ENCODE data around the gene ELMO1. TPM values are rescaled to one million over a fixed set of nuclear protein-coding genes. Genes with fewer than 3 reads are reported as not detected.

The ELMO1 gene
- total RNA-seq, 1 experiment from 2014 or later = 1.1 TPM

- DNase-seq (ENCODE audit: low read depth, low spot score) = no peak
- Histone ChIP-seq H3K9ac (ENCODE audit: low read length) (no peak overlapping the region), H3K4me2 (ENCODE audit: low read length) (no peak overlapping the region), H4K20me1 (ENCODE audit: insufficient read depth) (no peaks in the 10 kb centered on the region), H3K27me3 (ENCODE audit: insufficient read depth, low read length) (peaks cover 16% of the 10 kb centered on the region), H2AFZ (ENCODE audit: low read depth, low read length, poor library complexity, severe bottlenecking) (no peak overlapping the region), H3K27ac (ENCODE audit: low read depth, low read length) (no peak overlapping the region), H3K9me3 (ENCODE audit: control insufficient read depth in 1 of 2, insufficient read depth in 1 of 2, low read depth in 1 of 2, low read length in 2 of 2) (no peaks in the 10 kb centered on the region), H3K79me2 (ENCODE audit: insufficient read depth, low read length) (no peaks in the 10 kb centered on the region), H3K4me1 (ENCODE audit: control insufficient read depth in 1 of 2, insufficient read depth in 2 of 2, low read length in 2 of 2) (no peaks in the 10 kb centered on the region), H3K36me3 (ENCODE audit: control insufficient read depth in 1 of 2, insufficient read depth in 2 of 2, low read length in 2 of 2) (no peaks in the 10 kb centered on the region), H3K9me2 (ENCODE audit: insufficient read depth) (no peaks in the 10 kb centered on the region), H3K4me3 (replicated peaks in 1 of 2; ENCODE audit: low read depth in 1 of 2, low read length in 2 of 2) (no peak overlapping the region)
- ChIA-PET POLR2A (no interaction called here), RAD21 (ENCODE audit: low non-redundant PET in 1 of 2, low total read pairs in 2 of 2, uncharacterized antibody in 2 of 2, unreplicated experiment in 2 of 2) (no interaction called here), CTCF (no interaction called here)
- no peak for TF ChIP-seq SIN3A (IDR thresholded peaks at IDR 0.05; ENCODE audit: low read depth)
- no peak for TF ChIP-seq FOSL1 (IDR thresholded peaks at IDR 0.05; ENCODE audit: low read depth)
- TF ChIP-seq MAX (IDR thresholded peaks at IDR 0.05) = no peak
- TF ChIP-seq ZFX (IDR thresholded peaks at IDR 0.05) = no peak
- no peak for TF ChIP-seq EGR1 (IDR thresholded peaks at IDR 0.05; ENCODE audit: low read depth)
- no peak for TF ChIP-seq ELF1 (IDR thresholded peaks at IDR 0.05; ENCODE audit: borderline replicate concordance, low read depth)
- intact Hi-C loops (cut with micrococcal nuclease) = no loop called here
- ATAC-seq = no peak
- no TSS peak for BruUV-seq (replicated peaks)
Measured at GRCh38 chr7:37405128-37405527, 43.5 kb downstream of the ELMO1 start.

GRCh38 chr7:37399876-37400421 is 48.7 kb downstream of the ELMO1 start:
- no peak for TF ChIP-seq ATF3 (IDR thresholded peaks at IDR 0.05)
- no peak for TF ChIP-seq CTCF (IDR thresholded peaks at IDR 0.05 in 2 of 3, conservative IDR thresholded peaks at IDR 0.05 in 1 of 3; ENCODE audit: borderline replicate concordance in 1 of 3, insufficient read depth in 1 of 3, low read depth in 2 of 3, low read length in 2 of 3)
- TF ChIP-seq POLR2AphosphoS5 (IDR thresholded peaks at IDR 0.05; ENCODE audit: low read depth, low read length) = no peak
- TF ChIP-seq EZH2phosphoT487 (IDR thresholded peaks at IDR 0.05; ENCODE audit: borderline replicate concordance) = no peak
- intact Hi-C loops (cut with micrococcal nuclease) = no loop called here
- no peaks in the 10 kb centered on the region; the same call in 1 of the 2 replicates for H4K20me1 ChIP-seq (ENCODE audit: insufficient read depth)
- H3K4me3 ChIP-seq (replicated peaks in 1 of 2; ENCODE audit: low read depth in 1 of 2, low read length in 2 of 2) = no peak overlapping the region
- no peak overlapping the region for H2AFZ ChIP-seq (ENCODE audit: low read depth, low read length, poor library complexity, severe bottlenecking)
- H3K27ac ChIP-seq (ENCODE audit: low read depth, low read length) = no peak overlapping the region
- no peaks in the 10 kb centered on the region for H3K4me1 ChIP-seq (ENCODE audit: control insufficient read depth in 1 of 2, insufficient read depth in 2 of 2, low read length in 2 of 2)
- H3K9me2 ChIP-seq (ENCODE audit: insufficient read depth) = no peaks in the 10 kb centered on the region
- no peak overlapping the region for H3K9ac ChIP-seq (ENCODE audit: low read length)
- no peaks in the 10 kb centered on the region for H3K9me3 ChIP-seq (ENCODE audit: control insufficient read depth in 1 of 2, insufficient read depth in 1 of 2, low read depth in 1 of 2, low read length in 2 of 2)
- CTCF ChIA-PET = no interaction called here
- H3K79me2 ChIP-seq (ENCODE audit: insufficient read depth, low read length) = no peaks in the 10 kb centered on the region
- DNase-seq (ENCODE audit: low read depth, low spot score) = no peak
- POLR2A ChIA-PET = no interaction called here
- no peak for ATAC-seq
- H3K4me2 ChIP-seq (ENCODE audit: low read length) = no peak overlapping the region
- no TSS peak for BruUV-seq (replicated peaks)
- RAD21 ChIA-PET (ENCODE audit: low non-redundant PET in 1 of 2, low total read pairs in 2 of 2, uncharacterized antibody in 2 of 2, unreplicated experiment in 2 of 2) = no interaction called here
- H3K27me3 ChIP-seq (ENCODE audit: insufficient read depth, low read length) = peaks cover 7% of the 10 kb centered on the region; the same call in 1 of the 2 replicates
- no peaks in the 10 kb centered on the region for H3K36me3 ChIP-seq (ENCODE audit: control insufficient read depth in 1 of 2, insufficient read depth in 2 of 2, low read length in 2 of 2)
